GM12878 (cell line): ENCODE results near the gene LRRC10B. TPM values are rescaled to one million over a fixed set of nuclear protein-coding genes. Genes with fewer than 3 reads are reported as not detected.

Source experiments
- ATAC-seq: fragments of 200-7000 bp; cut with Tn5 transposase; 3 replicates; pipeline ENCODE4 v1.9.1; 2020; ENCODE audit warnings: mild to moderate bottlenecking, moderate library complexity
- BruUV-seq: library from RNA; stranded (reverse); fragments of 400-500 nt; replicated peaks from 2 replicates; lab custom pipeline; 2021; lab: Mats Ljungman, UMichigan
- CTCF ChIA-PET: fragments of 300-600 bp; sonication (Branson Sonifier 250); formaldehyde crosslinking; extraction: SDS; loops from one replicate; lab custom pipeline; 2021; ENCODE audit warnings: inconsistent platforms; lab: Yijun Ruan, JAX
- POLR2A ChIA-PET: fragments of 350-600 bp; formaldehyde crosslinking; extraction: SDS; loops from one replicate; lab custom pipeline; 2021; ENCODE audit warnings: inconsistent platforms; lab: Charles Lee
- RAD21 ChIA-PET: fragments of 300-600 bp; sonication (Branson Sonifier 250); formaldehyde crosslinking; loops from one replicate; lab custom pipeline; 2023; ENCODE audit warnings: antibody characterized with exemption; ENCODE audit not compliant: unreplicated experiment; lab: Charles Lee
- SMC1A ChIA-PET: fragments of 300-600 bp; sonication (Branson Sonifier 250); formaldehyde crosslinking; loops from one replicate; lab custom pipeline; 2023; ENCODE audit not compliant: unreplicated experiment, uncharacterized antibody; lab: Charles Lee
- DNase-seq: peaks from one replicate; pipeline ENCODE4 v3.0.0-alpha.2; 2011; ENCODE audit warnings: low read depth, low spot score
- FAIRE-seq: peaks from 3 replicates; lab custom pipeline; 2011; peaks lifted over from hg19 to GRCh38; lab: Jason Lieb, UNC
- H2AFZ ChIP-seq: 2 replicates; pipeline ENCODE4 v1.6.0; 2011; ENCODE audit warnings: low read depth, low read length, control low read depth; ENCODE audit not compliant: control insufficient read depth
- H3K27ac ChIP-seq: 2 replicates; pipeline ENCODE4 v1.5.1; 2011; ENCODE audit warnings: control low read depth; ENCODE audit not compliant: control insufficient read depth, insufficient read depth
- H3K27me3 ChIP-seq, 2 experiments: replicated peaks in 1 of 2; 2 replicates each; pipeline versions ENCODE4 v1.6.0 to v1.6.1; 2011; ENCODE audit warnings: low read length in 1 of 2; ENCODE audit not compliant: control insufficient read depth in 2 of 2, insufficient read depth in 2 of 2
- H3K36me3 ChIP-seq, 2 experiments: 2 replicates each; pipeline ENCODE4 v1.5.1; 2011; ENCODE audit warnings: low read length in 1 of 2; ENCODE audit not compliant: control insufficient read depth in 2 of 2, insufficient read depth in 2 of 2
- H3K4me1 ChIP-seq: 2 replicates; pipeline ENCODE4 v1.6.1; 2011; ENCODE audit warnings: mild to moderate bottlenecking, low read length, moderate library complexity, mixed read lengths; ENCODE audit not compliant: control insufficient read depth, insufficient read depth
- H3K4me2 ChIP-seq: 2 replicates; pipeline ENCODE4 v1.6.0; 2011; ENCODE audit warnings: control low read depth; ENCODE audit not compliant: control insufficient read depth, insufficient read depth
- H3K4me3 ChIP-seq: fragments of 200-600 bp; sonication (generic); 2 replicates; pipeline ENCODE4 v1.5.1; 2016
- H3K79me2 ChIP-seq: 2 replicates; pipeline ENCODE4 v1.6.0; 2011; ENCODE audit warnings: low read length; ENCODE audit not compliant: control insufficient read depth, insufficient read depth
- H3K9ac ChIP-seq: 2 replicates; pipeline ENCODE4 v1.8.0; 2011; ENCODE audit warnings: low read length, control low read depth, mixed read lengths; ENCODE audit not compliant: control insufficient read depth, insufficient read depth
- H3K9me3 ChIP-seq: replicated peaks from 3 replicates; pipeline ENCODE4 v1.5.1; 2011; ENCODE audit warnings: mild to moderate bottlenecking, low read length; ENCODE audit not compliant: control insufficient read depth, insufficient read depth
- H4K20me1 ChIP-seq: 2 replicates; pipeline ENCODE4 v1.6.0; 2011; ENCODE audit not compliant: control insufficient read depth, insufficient read depth
- FOXK2 ChIP-seq: fragments of 450-650 bp; IDR thresholded peaks from 2 replicates; pipeline ENCODE4 v1.6.1; 2017; ENCODE audit warnings: mild to moderate bottlenecking, moderate library complexity
- FOXM1 ChIP-seq: IDR thresholded peaks from 2 replicates; pipeline ENCODE4 v1.6.1; 2012; ENCODE audit warnings: low read depth, mild to moderate bottlenecking, inconsistent platforms, low read length, moderate library complexity
- NFYB ChIP-seq: IDR thresholded peaks from 2 replicates; pipeline ENCODE4 v1.6.1; 2011; ENCODE audit warnings: low read depth, mild to moderate bottlenecking, low read length, improper control_type of control experiment, moderate library complexity; ENCODE audit not compliant: insufficient read depth
- RFX5 ChIP-seq: IDR thresholded peaks from 2 replicates; pipeline ENCODE4 v1.6.1; 2011; ENCODE audit warnings: low read depth, low read length, improper control_type of control experiment
- YBX1 ChIP-seq: fragments of 450-650 bp; IDR thresholded peaks from 2 replicates; pipeline ENCODE4 v1.6.1; 2016; ENCODE audit warnings: antibody characterized with exemption
- WGBS: methylation state at CpG from one replicate; pipeline ENCODE4 v1.1.6; 2016; ENCODE audit warnings: low lambda C conversion rate; ENCODE audit not compliant: insufficient replicate concordance, insufficient coverage; ENCODE audit errors: missing lambda C conversion rate; 5-methylcytosine and 5-hydroxymethylcytosine counted together
- in situ Hi-C: fragments of 300-500 bp; cut with MboI; formaldehyde crosslinking; loops from 9 replicates; pipeline ENCODE4 v1.14.3; 2018; ENCODE audit warnings: mixed read lengths
- intact Hi-C: fragments of 100-400 bp; cut with micrococcal nuclease; formaldehyde crosslinking; loops from one replicate; pipeline ENCODE4 v1.14.2; 2022; ENCODE audit not compliant: unreplicated experiment
- polyA plus RNA-seq, 11 experiments: library from polyadenylated mRNA; depleted of rRNA in 4 of 11; unstranded in 6 of 11; stranded (reverse) in 5 of 11; fragments of >200 nt; fragmentation: Nextera tagmentation in 4 of 11; fragmentation: Illumina TruSeq in 1 of 11; extraction: Ambion mirVana in 4 of 11; extraction: Trizol in 1 of 11; gene quantifications; 1 replicate in 1 of 11; 2 replicates in 10 of 11; pipeline versions ENCODE4 v1.2.1 to v1.2.3, GENCODE V29; 2011 to 2016; ENCODE audit warnings: inconsistent platforms in 2 of 11, missing spikeins in 2 of 11, low read depth in 1 of 11
- total RNA-seq, 4 experiments: library from RNA; depleted of rRNA in 3 of 4; stranded (reverse); fragments of >200 nt in 3 of 4; fragmentation: Illumina TruSeq in 1 of 4; extraction: Trizol in 1 of 4; gene quantifications; 2 replicates each; pipeline versions ENCODE4 v1.2.1 to v1.2.3, GENCODE V29; 2013 to 2021
- TF ChIP-seq, protein P1 (sequence below): IDR thresholded peaks from 2 replicates; pipeline ENCODE4 v1.6.1; 2011; ENCODE audit warnings: borderline replicate concordance, low read depth, mild to moderate bottlenecking, moderate library complexity, mixed read lengths, low read length; ENCODE audit not compliant: insufficient read depth; ENCODE audit errors: extremely low read length
- TF ChIP-seq, protein P2 (sequence below): IDR thresholded peaks from 2 replicates; pipeline ENCODE4 v1.6.1; 2011; ENCODE audit warnings: low read depth, low read length, improper control_type of control experiment, borderline replicate concordance

LRRC10B gene
- total and polyA plus RNA-seq, 10 of the 15 experiments (the other 5 are each of a cell fraction or from before 2014, with no cell fraction given), result not detected

- TF ChIP-seq, protein P1, sequence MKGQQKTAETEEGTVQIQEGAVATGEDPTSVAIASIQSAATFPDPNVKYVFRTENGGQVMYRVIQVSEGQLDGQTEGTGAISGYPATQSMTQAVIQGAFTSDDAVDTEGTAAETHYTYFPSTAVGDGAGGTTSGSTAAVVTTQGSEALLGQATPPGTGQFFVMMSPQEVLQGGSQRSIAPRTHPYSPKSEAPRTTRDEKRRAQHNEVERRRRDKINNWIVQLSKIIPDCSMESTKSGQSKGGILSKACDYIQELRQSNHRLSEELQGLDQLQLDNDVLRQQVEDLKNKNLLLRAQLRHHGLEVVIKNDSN, result no peak
- no peak for TF ChIP-seq YBX1
- TF ChIP-seq NFYB, result no peak
- TF ChIP-seq RFX5, result no peak
These were observed 4.7 kb downstream of the LRRC10B start (continued) for GRCh38 chr11:61513143-61513765.

- no TSS peak for BruUV-seq
- H3K9ac ChIP-seq, result no peak overlapping the region
- no peaks in the 10 kb centered on the region for H3K36me3 ChIP-seq
- no peak for TF ChIP-seq FOXM1
- no peak for TF ChIP-seq FOXK2
- TF ChIP-seq, protein P2, sequence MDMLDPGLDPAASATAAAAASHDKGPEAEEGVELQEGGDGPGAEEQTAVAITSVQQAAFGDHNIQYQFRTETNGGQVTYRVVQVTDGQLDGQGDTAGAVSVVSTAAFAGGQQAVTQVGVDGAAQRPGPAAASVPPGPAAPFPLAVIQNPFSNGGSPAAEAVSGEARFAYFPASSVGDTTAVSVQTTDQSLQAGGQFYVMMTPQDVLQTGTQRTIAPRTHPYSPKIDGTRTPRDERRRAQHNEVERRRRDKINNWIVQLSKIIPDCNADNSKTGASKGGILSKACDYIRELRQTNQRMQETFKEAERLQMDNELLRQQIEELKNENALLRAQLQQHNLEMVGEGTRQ, result no peak
- no peak overlapping the region for H3K4me2 ChIP-seq
- no peak overlapping the region for H3K4me3 ChIP-seq
- DNase-seq (no peak), FAIRE-seq (no peak), ATAC-seq (no peak)
- ChIA-PET POLR2A (no interaction called here), SMC1A (interaction anchor here (1.5 kb wide), 1 partner anchor 36 kb away, joined by 4 read pairs; no protein-coding TSS in a partner anchor), RAD21 (interaction anchor here (1.2 kb wide), 1 partner anchor 124 kb away, joined by 6 read pairs; no protein-coding TSS in a partner anchor), CTCF (interaction anchor here (0.5 to 2.0 kb wide), 5 partner anchors 32 to 128 kb away, joined by 3 to 14 read pairs (median 5); no protein-coding TSS in a partner anchor)
- H4K20me1 ChIP-seq, result no peaks in the 10 kb centered on the region; the same call in 1 of the 2 replicates
- in situ Hi-C loops, result no loop called here
- peaks cover 4 to 5% of the 10 kb centered on the region in 2 experiments; a peak in 2 of 4 replicates for H3K27me3 ChIP-seq
- H3K4me1 ChIP-seq, result no peaks in the 10 kb centered on the region
- intact Hi-C loops, result no loop called here
- 35% methylated on average over 11 of the region's 11 CpGs for WGBS
- H3K27ac ChIP-seq, result no peak overlapping the region
- no peak overlapping the region for H2AFZ ChIP-seq
- H3K79me2 ChIP-seq, result no peaks in the 10 kb centered on the region
- H3K9me3 ChIP-seq, result no peaks in the 10 kb centered on the region
These were observed 5.7 kb downstream of the LRRC10B start for GRCh38 chr11:61514050-61514917.
